Caco-2 (cell line): ENCODE measurements around the gene FOXL2. TPM values are rescaled to one million over a fixed set of nuclear protein-coding genes. Genes with fewer than 3 reads are reported as not detected.
A peak's percentile ranks its signal among the peaks of the same experiment; 100 is the strongest.

Experiments used
- BruUV-seq: library from RNA; stranded (reverse); fragments of 400-500 nt; replicated peaks from 2 replicates; lab custom pipeline; 2021; lab: Mats Ljungman, UMichigan
- CTCF ChIA-PET: fragments of 300-600 bp; sonication (Branson Sonifier 250); formaldehyde crosslinking; loops from one replicate; lab custom pipeline; 2022; ENCODE audit warnings: antibody characterized with exemption; lab: Charles Lee
- POLR2A ChIA-PET: fragments of 300-600 bp; sonication (Branson Sonifier 250); formaldehyde crosslinking; loops from one replicate; lab custom pipeline; 2022; ENCODE audit warnings: antibody characterized with exemption; lab: Charles Lee
- DNase-seq, 2 experiments: peaks; one replicate each; pipeline versions ENCODE4 v3.0.0 to v3.0.0-alpha.2; 2020 to 2022
- H3K27me3 ChIP-seq: replicated peaks from 2 replicates; pipeline ENCODE4 v1.6.0; 2011; ENCODE audit warnings: low read length; ENCODE audit not compliant: control insufficient read depth, insufficient read depth
- H3K36me3 ChIP-seq: 2 replicates; pipeline ENCODE4 v1.5.1; 2011; ENCODE audit warnings: low read length; ENCODE audit not compliant: control insufficient read depth, insufficient read depth
- H3K4me1 ChIP-seq: fragments of 250-450 bp; sonication (Bioruptor Pico); 2 replicates; pipeline ENCODE4 v1.5.1; 2020; ENCODE audit warnings: mild to moderate bottlenecking
- H3K4me3 ChIP-seq: 2 replicates; pipeline ENCODE4 v1.5.1; 2011; ENCODE audit warnings: low read depth, mild to moderate bottlenecking, control low read depth, low read length
- H3K9me3 ChIP-seq: fragments of 250-450 bp; sonication (Bioruptor Pico); 2 replicates; pipeline ENCODE4 v1.5.1; 2020; ENCODE audit warnings: mild to moderate bottlenecking, moderate library complexity
- H3K27ac Mint-ChIP-seq: one replicate; pipeline ENCODE4 v1.8.0; 2022; ENCODE audit warnings: mixed read lengths; ENCODE audit not compliant: unreplicated experiment
- H3K27me3 Mint-ChIP-seq: one replicate; pipeline ENCODE4 v1.8.0; 2022; ENCODE audit warnings: mixed read lengths; ENCODE audit not compliant: insufficient read depth, unreplicated experiment
- H3K36me3 Mint-ChIP-seq: one replicate; pipeline ENCODE4 v1.8.0; 2022; ENCODE audit warnings: mild to moderate bottlenecking, mixed read lengths; ENCODE audit not compliant: insufficient read depth, unreplicated experiment
- H3K4me1 Mint-ChIP-seq: one replicate; pipeline ENCODE4 v1.8.0; 2022; ENCODE audit warnings: low read depth, mixed read lengths; ENCODE audit not compliant: unreplicated experiment
- H3K4me3 Mint-ChIP-seq: one replicate; pipeline ENCODE4 v1.8.0; 2022; ENCODE audit warnings: mild to moderate bottlenecking, moderate library complexity, mixed read lengths; ENCODE audit not compliant: unreplicated experiment
- H3K9me3 Mint-ChIP-seq: one replicate; pipeline ENCODE4 v1.8.0; 2022; ENCODE audit warnings: mixed read lengths; ENCODE audit not compliant: unreplicated experiment
- intact Hi-C: fragments of 100-400 bp; cut with micrococcal nuclease; formaldehyde crosslinking; loops from one replicate; pipeline ENCODE4 v1.10.0; 2022; ENCODE audit not compliant: unreplicated experiment
- total RNA-seq: library from RNA; stranded (reverse); gene quantifications from 2 replicates; pipeline ENCODE4 v1.2.3, GENCODE V29; 2022
- TF ChIP-seq, protein P1 (sequence below), 2 experiments: fragments of 200-600 bp in 1 of 2; IDR thresholded peaks; 1 replicate in 1 of 2; 2 replicates in 1 of 2; pipeline versions ENCODE4 v1.5.1 to v1.8.0; 2011 to 2022; ENCODE audit warnings: antibody characterized with exemption in 1 of 2, control low read depth in 1 of 2, inconsistent platforms in 1 of 2, low read depth in 1 of 2, low read length in 1 of 2, mild to moderate bottlenecking in 1 of 2, moderate library complexity in 1 of 2; ENCODE audit not compliant: insufficient read depth in 1 of 2, severe bottlenecking in 1 of 2, unreplicated experiment in 1 of 2

The FOXL2 gene
- total RNA-seq, 1 experiment from 2014 or later, result 1.8 TPM

DNA sequence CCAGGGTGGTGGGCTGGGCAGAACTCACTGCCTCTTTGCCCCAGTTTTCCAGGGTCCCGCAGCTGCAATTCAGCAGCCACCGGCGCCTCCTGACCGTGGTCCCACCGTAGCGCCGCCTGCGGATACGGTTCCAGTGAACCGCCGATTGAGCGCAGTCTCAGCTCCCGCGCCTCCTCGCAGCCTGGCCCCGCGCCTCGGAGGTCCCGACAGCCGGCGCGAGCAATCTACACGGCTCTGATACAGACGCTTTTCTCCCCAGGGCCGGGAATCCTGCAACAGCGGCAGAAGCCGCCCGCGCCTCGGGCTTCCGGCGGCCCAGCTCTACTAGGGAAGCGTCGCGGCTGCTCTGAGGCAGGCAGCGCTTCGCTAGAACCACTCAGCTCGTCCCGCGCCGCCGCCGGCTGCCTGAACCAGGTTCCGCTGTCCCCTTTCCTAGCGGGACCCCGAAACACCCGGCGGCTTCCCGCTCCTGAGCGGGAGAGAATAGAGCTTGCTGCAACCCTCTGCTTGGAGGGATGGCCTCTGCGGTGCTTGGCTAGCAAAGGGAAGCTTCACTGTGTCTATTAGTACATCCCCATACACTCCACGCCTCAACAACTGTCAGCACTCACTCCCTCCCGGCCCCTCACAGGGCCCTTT lies 3.2 kb upstream of the FOXL2 start:
- intact Hi-C loops, result no loop called here
- Mint-ChIP-seq H3K4me1 (peaks cover 3% of the 10 kb centered on the region), H3K4me3 (peak overlapping the region; percentile 5), H3K27ac (no peak overlapping the region), H3K36me3 (peaks cover 3% of the 10 kb centered on the region), H3K27me3 (peaks cover 16% of the 10 kb centered on the region), H3K9me3 (no peaks in the 10 kb centered on the region)
- no peaks in the 10 kb centered on the region for H3K9me3 ChIP-seq
- ChIA-PET CTCF (no interaction called here), POLR2A (interaction anchor here (0.6 kb wide), 1 partner anchor 14 kb away, joined by 5 read pairs; no protein-coding TSS in a partner anchor)
- peaks cover 3% of the 10 kb centered on the region for H3K4me1 ChIP-seq
- no peak overlapping the region for H3K4me3 ChIP-seq
- peaks cover 1% of the 10 kb centered on the region; the same call in 1 of the 2 replicates for H3K27me3 ChIP-seq
- H3K36me3 ChIP-seq, result no peaks in the 10 kb centered on the region
- DNase-seq, result no peak
- TF ChIP-seq, protein P1, sequence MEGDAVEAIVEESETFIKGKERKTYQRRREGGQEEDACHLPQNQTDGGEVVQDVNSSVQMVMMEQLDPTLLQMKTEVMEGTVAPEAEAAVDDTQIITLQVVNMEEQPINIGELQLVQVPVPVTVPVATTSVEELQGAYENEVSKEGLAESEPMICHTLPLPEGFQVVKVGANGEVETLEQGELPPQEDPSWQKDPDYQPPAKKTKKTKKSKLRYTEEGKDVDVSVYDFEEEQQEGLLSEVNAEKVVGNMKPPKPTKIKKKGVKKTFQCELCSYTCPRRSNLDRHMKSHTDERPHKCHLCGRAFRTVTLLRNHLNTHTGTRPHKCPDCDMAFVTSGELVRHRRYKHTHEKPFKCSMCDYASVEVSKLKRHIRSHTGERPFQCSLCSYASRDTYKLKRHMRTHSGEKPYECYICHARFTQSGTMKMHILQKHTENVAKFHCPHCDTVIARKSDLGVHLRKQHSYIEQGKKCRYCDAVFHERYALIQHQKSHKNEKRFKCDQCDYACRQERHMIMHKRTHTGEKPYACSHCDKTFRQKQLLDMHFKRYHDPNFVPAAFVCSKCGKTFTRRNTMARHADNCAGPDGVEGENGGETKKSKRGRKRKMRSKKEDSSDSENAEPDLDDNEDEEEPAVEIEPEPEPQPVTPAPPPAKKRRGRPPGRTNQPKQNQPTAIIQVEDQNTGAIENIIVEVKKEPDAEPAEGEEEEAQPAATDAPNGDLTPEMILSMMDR (IDR thresholded peaks at IDR 0.05; ENCODE audit: insufficient read depth in 1 of 2, low read depth in 1 of 2, low read length in 1 of 2, severe bottlenecking in 1 of 2, unreplicated experiment in 1 of 2), result no peak
- no TSS peak for BruUV-seq

- H3K4me3 Mint-ChIP-seq, result peak overlapping the region; percentile 19
- H3K27me3 Mint-ChIP-seq, result peaks cover 12% of the 10 kb centered on the region
- ChIA-PET POLR2A (no interaction called here), CTCF (no interaction called here)
- peaks cover 1% of the 10 kb centered on the region; the same call in 1 of the 2 replicates for H3K27me3 ChIP-seq
- intact Hi-C loops, result loop anchor here (5.0 kb wide), 1 partner anchor 393 kb away; the partner anchor contains the start of gene MRPS22
- no peak for DNase-seq
- no TSS peak for BruUV-seq
- H3K4me1 Mint-ChIP-seq, result peaks cover 8% of the 10 kb centered on the region
- no peaks in the 10 kb centered on the region for H3K9me3 ChIP-seq
- no peak overlapping the region for H3K4me3 ChIP-seq
- TF ChIP-seq, protein P1 (IDR thresholded peaks at IDR 0.05; ENCODE audit: insufficient read depth in 1 of 2, low read depth in 1 of 2, low read length in 1 of 2, severe bottlenecking in 1 of 2, unreplicated experiment in 1 of 2), result no peak
- H3K36me3 ChIP-seq, result no peaks in the 10 kb centered on the region
- H3K9me3 Mint-ChIP-seq, result no peaks in the 10 kb centered on the region
- H3K4me1 ChIP-seq, result peaks cover 5% of the 10 kb centered on the region
- H3K27ac Mint-ChIP-seq, result no peak overlapping the region
- H3K36me3 Mint-ChIP-seq, result peaks cover 6% of the 10 kb centered on the region
These were observed 2.6 kb upstream of the FOXL2 start for GRCh38 chr3:138949445-138950005.

DNA sequence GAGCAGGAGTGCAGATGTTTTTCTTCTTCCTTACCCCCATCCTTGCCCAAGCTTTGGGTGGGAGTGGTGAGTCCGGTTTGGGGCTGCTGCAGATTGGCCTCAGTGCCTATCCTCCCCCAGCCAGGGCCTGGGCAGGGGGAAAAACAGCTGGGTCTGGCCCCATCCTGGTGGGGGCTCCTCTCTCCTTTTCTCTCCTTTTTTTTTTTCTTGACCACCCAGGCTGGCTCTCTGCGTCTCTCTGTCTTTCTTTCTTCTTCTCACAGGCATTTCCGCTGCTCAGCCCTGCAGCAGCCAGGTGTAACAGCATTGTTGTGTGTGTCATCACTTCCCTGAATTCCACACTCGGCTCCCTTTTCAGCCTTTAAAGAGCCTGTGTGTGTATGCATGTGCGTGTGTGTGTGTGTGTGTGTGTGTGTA lies 2.1 kb upstream of the FOXL2 start:
- Histone ChIP-seq H3K4me3 (no peak overlapping the region), H3K36me3 (no peaks in the 10 kb centered on the region), H3K4me1 (peaks cover 5% of the 10 kb centered on the region), H3K9me3 (no peaks in the 10 kb centered on the region), H3K27me3 (peaks cover 1% of the 10 kb centered on the region; the same call in 1 of the 2 replicates)
- no TSS peak for BruUV-seq
- peaks cover 12% of the 10 kb centered on the region for H3K27me3 Mint-ChIP-seq
- H3K4me3 Mint-ChIP-seq, result peak overlapping the region; percentile 19
- POLR2A ChIA-PET, result no interaction called here
- peaks cover 6% of the 10 kb centered on the region for H3K36me3 Mint-ChIP-seq
- H3K27ac Mint-ChIP-seq, result no peak overlapping the region
- intact Hi-C loops, result loop anchor here (5.0 kb wide), 1 partner anchor 393 kb away; the partner anchor contains the start of gene MRPS22
- peaks cover 8% of the 10 kb centered on the region for H3K4me1 Mint-ChIP-seq
- no peaks in the 10 kb centered on the region for H3K9me3 Mint-ChIP-seq
- TF ChIP-seq, protein P1 (IDR thresholded peaks at IDR 0.05; ENCODE audit: insufficient read depth in 1 of 2, low read depth in 1 of 2, low read length in 1 of 2, severe bottlenecking in 1 of 2, unreplicated experiment in 1 of 2), result no peak
- DNase-seq, result no peak
- CTCF ChIA-PET, result no interaction called here
